Stimulated activated CD8-positive, alpha-beta memory T cell treated with anti-CD3 and anti-CD28 coated beads, Interleukin-12 subunit alpha, Interleukin-12 subunit beta, amount 100 ng/mL, for 1 hour (primary cell): ENCODE data around the gene KRTAP9-1.
"Not testable (repeated sequence)": the region's sequence is repeated elsewhere in the genome, so short reads cannot be mapped to it uniquely, and the experiment has no call there.

Experiments used
- DNase-seq: peaks from one replicate; pipeline ENCODE4 v3.0.0-alpha.2; 2020; ENCODE audit warnings: low read depth

The KRTAP9-1 gene

DNA sequence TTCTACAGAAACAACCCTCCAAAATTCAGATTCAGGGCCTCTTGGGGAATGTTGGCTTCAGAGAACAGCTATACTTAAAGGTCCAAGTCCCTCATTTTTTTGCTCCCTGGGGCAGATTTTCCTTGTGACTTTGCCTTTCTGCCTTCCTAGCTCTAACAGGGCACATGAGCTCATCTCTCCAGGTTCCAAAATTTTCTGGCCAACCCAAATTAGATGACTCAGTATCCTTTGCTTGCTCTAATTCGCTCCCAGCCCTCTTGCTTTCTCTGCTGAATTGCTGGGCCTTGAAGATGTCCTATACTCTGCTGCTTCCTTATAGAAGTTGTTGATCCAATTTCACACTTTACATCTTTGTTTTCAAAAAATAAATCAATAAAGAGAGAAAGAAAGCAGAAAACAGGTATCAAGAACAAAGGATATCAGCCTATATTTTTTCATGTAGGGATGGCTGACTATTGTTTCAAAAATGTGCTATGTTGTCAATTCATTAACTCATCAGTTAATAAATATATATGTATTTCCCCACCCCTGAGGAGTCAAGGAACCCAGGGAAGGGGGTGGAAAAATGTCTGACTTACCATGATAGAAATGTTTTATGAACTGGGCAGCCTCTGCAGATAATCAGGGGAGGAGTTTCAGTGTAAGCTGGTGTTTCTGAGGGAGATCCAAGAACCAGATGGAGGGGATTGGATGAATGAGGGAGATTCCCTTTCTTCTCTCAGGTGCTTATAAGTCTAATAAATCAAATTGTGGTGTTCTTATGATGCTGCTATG, 10.7 kb upstream of the KRTAP9-1 start:
- DNase-seq = no peak

DNA sequence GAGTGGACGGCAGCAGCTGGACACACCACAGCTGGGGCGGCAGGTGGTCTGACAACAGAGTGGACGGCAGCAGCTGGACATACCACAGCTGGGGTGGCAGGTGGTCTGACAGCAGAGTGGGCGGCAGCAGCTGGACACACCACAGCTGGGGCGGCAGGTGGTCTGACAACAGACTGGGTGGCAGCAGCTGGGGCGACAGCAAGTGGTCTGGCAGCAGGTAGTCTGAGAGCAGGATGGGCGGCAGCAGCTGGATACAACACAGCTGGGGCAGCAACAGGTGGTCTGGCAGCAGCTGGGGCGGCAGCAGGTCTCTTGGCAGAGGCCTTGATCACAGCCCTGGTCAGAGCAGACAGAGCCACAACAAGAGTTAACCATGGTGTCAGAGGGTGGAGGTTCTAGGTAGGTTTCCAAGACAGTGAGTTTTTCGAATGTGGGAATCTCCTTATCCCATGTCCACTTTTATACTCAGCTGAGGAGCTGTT, 5.2 kb upstream of the KRTAP9-1 start, which contains the start of gene KRTAP4-1:
Gene KRTAP4-1, minus strand, starts transcription at position 432 of the 482 bp plus-strand sequence. Its CDS starts 57 bp downstream, at position 375.
- no peak for DNase-seq

DNA sequence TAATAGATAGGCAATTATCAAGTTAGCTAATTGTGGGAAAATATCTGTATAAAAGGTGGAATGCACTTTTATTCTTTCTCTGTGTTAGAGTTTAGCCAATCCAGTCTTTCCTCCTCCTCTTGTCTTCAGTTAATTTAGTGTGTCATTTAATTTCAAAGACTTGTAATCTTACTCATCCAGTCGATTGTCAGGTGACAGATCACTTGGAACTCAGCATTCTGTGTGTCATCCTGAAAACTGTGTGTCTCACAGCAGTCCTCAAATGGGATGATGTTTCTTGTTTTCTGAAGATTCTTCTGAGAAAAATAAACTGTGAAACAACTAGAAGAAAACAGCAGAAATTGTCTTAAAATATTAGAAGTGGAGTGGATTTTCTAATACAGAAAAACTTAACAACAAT, 4.7 kb upstream of the KRTAP9-1 start:
- no peak for DNase-seq

DNA sequence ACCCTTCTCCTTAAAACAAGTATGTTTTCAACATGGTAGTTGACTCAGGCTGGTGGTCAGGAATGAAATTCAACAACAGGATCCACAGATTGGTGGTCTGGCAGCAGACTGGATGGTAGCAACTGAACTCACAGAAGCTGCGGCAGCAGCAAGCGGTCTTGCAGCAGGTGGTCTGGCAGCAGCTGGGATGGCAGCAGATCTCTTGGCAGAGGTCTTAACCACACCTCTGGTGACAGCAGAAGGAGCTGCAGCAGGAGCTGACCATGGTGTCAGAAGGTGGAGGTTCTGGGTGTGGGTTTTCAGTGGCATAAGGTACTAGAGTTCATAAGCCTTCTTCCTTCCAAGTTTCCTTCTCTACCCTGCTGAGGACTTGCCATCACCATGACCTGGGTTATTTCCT, 2.8 kb upstream of the KRTAP9-1 start:
- DNase-seq = no peak

DNA sequence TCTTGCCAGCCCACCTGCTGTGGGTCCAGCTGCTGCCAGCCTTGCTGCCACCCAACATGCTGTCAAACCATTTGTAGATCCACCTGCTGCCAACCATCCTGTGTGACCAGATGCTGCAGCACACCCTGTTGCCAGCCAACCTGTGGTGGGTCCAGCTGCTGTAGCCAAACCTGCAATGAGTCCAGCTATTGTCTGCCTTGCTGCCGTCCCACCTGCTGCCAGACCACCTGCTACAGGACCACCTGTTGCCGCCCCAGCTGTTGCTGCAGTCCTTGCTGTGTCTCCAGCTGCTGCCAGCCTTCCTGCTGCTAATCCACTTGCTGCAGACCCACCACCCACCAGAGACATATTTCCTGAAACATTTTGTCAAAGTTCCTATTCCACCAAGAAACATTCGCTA, 641 bp downstream of the KRTAP9-1 start:
- no peak for DNase-seq

DNA sequence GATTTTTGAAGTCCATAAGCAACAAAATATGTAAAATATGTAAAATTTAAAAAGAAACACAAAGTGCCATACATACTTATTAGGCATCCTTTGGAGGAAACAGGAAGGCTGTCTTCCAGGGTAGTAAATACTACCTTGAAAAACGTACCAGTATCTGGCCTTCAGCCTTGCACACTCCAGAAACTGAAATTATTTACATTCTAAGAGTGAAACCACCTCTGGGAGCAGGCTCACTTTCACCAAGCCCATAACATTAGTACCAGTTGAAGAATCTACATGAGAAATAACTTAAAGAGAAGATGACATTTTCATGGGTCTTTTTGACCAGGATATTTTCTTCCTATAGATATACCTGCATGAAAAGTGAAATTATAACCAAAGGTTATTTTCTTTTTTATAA, 6.4 kb downstream of the KRTAP9-1 start:
- no peak for DNase-seq

DNA sequence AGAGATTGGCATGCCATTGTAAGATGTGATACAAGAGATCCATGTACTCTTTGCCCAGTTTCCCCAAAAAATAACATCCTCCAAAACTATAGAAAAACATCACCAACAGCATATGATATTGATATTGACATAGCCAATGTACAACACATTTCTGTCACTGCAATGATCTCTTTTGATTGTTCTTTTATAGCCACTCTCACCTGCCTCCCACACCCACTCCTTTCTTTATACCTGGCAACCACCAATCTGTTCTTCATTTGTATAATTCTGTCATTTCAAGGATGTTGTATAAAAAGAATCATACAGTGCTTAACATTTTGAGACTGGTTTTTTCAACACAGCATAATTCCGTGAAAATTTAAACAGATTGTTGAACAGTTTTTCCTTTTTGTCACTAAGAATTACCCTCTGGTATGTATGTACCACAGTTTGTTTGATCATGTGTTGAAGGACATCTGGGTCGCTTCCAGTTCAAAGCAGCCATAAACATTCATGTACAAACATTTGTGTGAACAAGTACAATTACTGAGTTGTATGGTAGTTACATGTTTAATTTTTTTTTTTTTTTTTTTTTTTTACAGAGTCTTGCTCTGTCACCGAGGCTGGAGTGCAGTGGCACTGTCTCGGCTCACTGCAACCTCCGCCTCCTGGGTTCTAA, 9.9 kb downstream of the KRTAP9-1 start:
- no peak for DNase-seq

DNA sequence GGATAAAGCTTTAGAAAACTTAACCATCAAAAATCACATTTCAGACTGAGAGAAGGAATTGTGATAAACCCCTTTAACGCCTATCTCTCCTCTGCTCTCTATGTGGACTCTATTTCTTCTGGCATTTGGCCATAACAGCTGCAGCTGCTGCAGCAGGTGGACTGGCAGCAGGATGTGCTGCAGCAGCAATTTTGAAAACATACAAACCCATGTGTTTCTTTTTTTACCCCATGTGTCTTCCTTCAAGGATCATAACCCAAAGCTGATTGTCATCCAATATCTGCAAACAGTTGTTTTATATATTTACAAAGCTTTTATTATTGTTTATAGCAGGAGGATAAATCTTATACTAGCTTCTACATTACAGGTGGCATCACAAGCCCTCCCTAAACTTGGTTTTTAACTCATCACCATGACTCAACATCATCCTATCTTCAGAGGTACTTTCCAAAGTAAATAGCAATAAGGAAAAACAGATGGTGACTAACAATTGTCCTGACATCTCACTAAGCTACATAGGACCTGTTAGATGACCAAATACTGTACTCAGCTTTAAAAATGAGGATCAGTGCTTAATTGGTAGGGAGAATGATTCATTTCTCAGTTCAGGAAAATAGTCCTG, 22.3 kb downstream of the KRTAP9-1 start:
- no peak for DNase-seq

DNA sequence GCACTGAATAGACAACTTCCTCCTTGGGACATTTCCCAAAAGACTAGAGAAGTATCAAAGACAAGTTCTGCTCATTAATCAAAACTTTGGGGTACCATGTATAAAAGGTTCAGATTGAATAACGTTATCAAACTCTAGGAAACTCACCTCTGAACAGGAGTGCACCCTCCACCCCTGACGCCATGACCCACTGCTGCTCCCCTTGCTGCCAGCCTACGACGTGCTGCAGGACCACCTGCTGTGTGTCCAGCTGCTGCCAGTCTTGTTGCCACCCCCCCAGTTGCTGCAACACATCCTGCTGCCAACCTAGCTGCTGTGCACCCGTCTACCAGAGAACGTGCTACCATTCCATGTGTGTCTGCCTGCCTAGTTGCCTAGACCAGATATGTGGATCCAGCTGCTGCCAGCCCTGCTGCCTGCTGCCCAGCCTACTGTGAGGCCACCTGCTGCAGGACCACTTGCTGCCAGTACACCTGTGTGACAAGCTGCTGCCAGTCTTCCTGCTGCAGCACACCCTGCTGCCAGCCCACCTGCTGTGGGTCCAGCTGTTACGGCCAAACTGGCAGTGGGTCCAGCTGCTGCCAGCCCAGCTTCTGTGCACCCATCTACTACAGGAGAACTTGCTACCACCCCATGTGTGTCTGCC, 23.0 kb downstream of the KRTAP9-1 start:
- DNase-seq = no peak

DNA sequence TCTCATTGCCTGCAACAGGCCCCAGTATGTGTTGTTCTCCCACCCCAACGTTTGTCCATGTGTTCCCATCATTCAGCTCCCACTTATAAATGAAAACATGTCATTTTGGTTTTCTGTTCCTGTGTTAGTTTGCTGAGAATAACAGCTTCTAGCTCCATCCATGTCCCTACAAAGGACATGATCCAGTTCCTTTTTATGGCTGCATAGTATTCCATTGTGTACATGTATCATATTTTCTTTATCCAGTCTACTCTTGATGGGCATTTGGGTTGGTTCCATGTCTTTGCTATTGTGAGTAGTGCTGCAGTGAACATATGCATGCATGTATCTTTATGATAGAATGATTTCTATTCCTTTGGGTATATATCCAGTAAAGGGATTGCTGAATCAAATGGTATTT, 26.0 kb downstream of the KRTAP9-1 start:
- DNase-seq = no peak

DNA sequence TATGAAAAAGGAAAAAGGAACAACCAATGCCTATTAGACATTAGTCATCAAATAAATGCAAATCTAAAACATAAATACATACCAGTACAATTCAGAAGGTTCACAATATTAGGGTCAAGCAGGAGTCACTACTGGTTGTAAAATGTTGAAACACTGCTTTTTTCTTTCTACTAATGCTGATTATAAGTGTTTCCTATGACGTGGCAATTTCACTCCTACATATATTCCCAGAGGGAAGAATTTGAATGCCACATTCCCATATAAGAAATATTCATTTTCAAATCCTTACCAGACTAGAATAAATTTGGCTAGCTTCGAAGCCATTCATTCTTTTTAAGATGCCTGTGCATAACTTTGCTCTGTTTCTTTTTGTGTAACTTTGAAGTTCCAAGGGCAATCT, 34.1 kb downstream of the KRTAP9-1 start:
- DNase-seq = no peak

DNA sequence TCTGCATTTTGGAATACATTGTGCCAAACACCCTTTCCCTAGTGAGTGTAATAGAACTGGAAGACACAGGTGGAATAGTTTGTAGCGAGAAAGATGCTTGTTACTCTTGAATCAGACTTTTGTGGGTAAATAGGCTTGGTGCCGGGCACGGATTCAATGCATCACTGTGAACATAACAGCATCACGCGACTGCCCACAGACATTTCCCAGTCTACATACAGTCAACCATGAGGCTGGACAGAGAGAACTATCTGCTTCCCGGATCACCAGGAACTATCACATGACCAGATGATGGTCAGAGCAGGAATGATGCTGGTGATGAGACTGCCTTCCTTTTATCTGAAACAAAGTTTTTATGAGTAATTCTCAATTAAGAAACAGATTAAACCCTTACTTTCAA, 36.4 kb downstream of the KRTAP9-1 start:
- no peak for DNase-seq

DNA sequence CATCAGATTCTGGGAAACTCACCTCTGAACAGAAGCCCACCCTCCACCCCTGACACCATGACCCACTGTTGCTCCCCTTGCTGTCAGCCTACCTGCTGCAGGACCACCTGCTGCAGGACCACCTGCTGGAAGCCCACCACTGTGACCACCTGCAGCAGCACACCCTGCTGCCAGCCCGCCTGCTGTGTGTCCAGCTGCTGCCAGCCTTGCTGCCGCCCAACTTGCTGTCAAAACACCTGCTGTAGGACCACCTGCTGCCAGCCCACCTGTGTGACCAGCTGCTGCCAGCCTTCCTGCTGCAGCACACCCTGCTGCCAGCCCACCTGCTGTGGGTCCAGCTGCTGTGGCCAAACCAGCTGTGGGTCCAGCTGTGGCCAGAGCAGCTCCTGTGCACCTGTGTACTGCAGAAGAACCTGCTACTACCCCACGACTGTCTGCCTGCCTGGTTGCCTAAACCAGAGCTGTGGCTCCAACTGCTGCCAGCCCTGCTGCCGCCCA, 37.0 kb downstream of the KRTAP9-1 start, which contains the start of gene KRTAP9-2:
Gene KRTAP9-2, plus strand, starts transcription at position 51 of the 498 bp plus-strand sequence. Its CDS starts 7 bp downstream, at position 58.
- not testable (repeated sequence) for DNase-seq

DNA sequence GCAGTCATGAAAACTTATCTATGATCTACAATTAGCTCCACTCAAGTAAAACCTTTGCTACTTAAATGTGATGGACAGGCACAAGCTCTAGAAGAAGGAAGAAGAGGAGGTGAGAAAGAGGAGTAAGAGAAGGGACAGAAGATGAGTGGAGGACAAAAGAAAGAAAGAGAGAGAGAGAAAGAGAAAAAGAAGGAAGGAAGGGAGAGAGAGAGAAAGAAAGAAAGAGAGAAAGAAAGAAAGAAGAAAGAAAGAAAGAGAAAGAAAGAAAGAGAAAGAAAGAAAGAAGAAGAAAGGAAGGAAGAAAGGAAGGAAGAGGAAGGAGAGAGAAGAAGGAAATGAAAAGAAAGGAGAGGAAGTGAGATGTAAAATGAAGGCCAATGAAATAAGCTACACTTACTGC, 40.4 kb downstream of the KRTAP9-1 start:
- no peak for DNase-seq

DNA sequence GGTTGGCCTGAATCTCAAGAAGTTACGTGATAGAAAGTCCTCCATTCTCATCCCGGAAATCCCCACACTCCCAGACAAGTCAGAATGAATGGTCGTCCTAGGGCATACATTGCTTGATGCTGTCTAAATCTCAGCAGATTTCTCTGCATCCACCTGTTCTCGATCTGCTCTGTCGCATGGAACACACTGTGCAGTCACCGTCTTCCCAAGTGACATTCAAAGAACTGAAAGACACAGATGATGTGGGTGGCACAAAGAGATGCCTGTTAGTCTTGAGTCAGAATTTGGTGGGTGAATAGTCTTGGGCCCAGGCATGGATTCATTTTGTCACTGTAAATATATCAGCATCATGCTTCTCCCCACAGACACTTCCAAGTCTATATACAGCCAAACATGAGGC, 42.0 kb downstream of the KRTAP9-1 start:
- DNase-seq = no peak

DNA sequence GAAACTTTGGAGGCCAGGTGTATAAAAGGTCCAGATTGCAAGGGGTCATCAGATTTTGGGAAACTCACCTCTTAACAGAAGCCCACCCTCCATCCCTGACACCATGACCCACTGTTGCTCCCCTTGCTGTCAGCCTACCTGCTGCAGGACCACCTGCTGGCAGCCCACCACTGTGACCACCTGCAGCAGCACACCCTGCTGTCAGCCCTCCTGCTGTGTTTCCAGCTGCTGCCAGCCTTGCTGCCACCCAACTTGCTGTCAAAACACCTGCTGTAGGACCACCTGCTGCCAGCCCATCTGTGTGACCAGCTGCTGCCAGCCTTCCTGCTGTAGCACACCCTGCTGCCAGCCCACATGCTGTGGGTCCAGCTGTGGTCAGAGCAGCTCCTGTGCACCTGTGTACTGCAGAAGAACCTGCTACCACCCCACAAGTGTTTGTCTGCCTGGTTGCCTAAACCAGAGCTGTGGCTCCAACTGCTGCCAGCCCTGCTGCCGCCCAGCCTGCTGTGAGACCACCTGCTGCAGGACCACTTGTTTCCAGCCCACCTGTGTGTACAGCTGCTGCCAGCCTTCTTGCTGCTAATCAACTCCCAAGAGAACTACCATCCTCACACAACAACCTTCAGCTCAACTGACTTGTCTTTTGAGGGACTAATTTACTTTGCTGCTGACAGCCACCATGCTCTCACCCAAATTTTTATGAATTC, 42.9 kb downstream of the KRTAP9-1 start, which contains the start of gene KRTAP9-3:
Gene KRTAP9-3, plus strand, starts transcription at position 51 of the 707 bp plus-strand sequence. Its CDS starts 53 bp downstream, at position 104.
- not testable (repeated sequence) for DNase-seq

DNA sequence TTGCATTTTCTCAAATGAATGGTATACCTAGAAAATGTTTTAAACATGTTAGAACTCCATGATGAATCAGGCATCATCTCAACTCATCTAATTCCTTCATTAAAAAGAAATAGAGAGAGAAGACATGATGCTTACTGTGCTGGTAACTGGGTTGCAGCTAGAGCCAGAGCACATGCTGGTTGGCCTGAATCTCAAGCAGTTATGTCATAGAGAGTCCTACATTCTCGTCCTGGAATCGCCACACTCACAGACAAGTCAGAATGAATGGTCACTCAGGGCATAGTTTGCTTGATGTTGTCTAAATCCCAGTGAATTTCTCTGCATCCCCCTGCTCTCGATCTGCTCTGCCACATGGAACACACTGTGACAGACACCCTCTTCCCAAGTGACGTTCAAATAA, 47.4 kb downstream of the KRTAP9-1 start:
- not testable (repeated sequence) for DNase-seq

DNA sequence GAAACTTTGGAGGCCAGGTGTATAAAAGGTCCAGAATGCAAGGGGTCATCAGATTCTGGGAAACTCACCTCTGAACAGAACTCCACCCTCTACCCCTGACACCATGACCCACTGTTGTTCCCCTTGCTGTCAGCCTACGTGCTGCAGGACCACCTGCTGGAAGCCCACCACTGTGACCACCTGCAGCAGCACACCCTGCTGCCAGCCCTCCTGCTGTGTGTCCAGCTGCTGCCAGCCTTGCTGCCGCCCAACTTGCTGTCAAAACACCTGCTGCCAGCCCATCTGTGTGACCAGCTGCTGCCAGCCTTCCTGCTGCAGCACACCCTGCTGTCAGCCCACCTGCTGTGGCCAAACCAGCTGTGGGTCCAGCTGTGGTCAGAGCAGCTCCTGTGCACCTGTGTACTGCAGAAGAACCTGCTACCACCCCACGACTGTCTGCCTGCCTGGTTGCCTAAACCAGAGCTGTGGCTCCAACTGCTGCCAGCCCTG, 48.3 kb downstream of the KRTAP9-1 start, which contains the start of gene KRTAP9-8:
Gene KRTAP9-8, plus strand, starts transcription at position 51 of the 489 bp plus-strand sequence. Its CDS starts 53 bp downstream, at position 104.
- DNase-seq = not testable (repeated sequence)
